ENCODE results near the gene SHLD2.
"Not testable (repeated sequence)": the region's sequence is repeated elsewhere in the genome, so short reads cannot be mapped to it uniquely, and the experiment has no call there.

Gene SHLD2

GRCh38 chr10:87211848-87212247 is 116.8 kb downstream of the SHLD2 start:
- not testable (repeated sequence) for DNase-seq (ENCODE audit: extremely low read depth in 1 of 2, low read depth in 1 of 2)

- DNase-seq (ENCODE audit: extremely low read depth in 1 of 2, low read depth in 1 of 2), result not testable (repeated sequence)
Observed at GRCh38 chr10:87213150-87213765, 118.3 kb downstream of the SHLD2 start.

GRCh38 chr10:87213806-87214205 is 118.8 kb downstream of the SHLD2 start:
- not testable (repeated sequence) for DNase-seq (ENCODE audit: extremely low read depth in 1 of 2, low read depth in 1 of 2)

GRCh38 chr10:87216120-87216519 is 121.1 kb downstream of the SHLD2 start:
- DNase-seq (ENCODE audit: extremely low read depth in 1 of 2, low read depth in 1 of 2), result not testable (repeated sequence)

- not testable (repeated sequence) for DNase-seq (ENCODE audit: extremely low read depth in 1 of 2, low read depth in 1 of 2)
Observed at GRCh38 chr10:87219370-87219769, 124.4 kb downstream of the SHLD2 start.

GRCh38 chr10:87222789-87223188 is 127.8 kb downstream of the SHLD2 start:
- DNase-seq (ENCODE audit: extremely low read depth in 1 of 2, low read depth in 1 of 2), result not testable (repeated sequence)

GRCh38 chr10:87225148-87225547 is 130.1 kb downstream of the SHLD2 start, which contains the start of gene NUTM2A:
TSS of gene NUTM2A (plus strand) at chr10:87225448. CDS start at chr10:87225831, 383 bp downstream.
- not testable (repeated sequence) for DNase-seq (ENCODE audit: extremely low read depth in 1 of 2, low read depth in 1 of 2)

- DNase-seq (ENCODE audit: extremely low read depth in 1 of 2, low read depth in 1 of 2), result not testable (repeated sequence)
Observed at GRCh38 chr10:87228247-87228646, 133.2 kb downstream of the SHLD2 start.

GRCh38 chr10:87229211-87229610 is 134.2 kb downstream of the SHLD2 start:
- DNase-seq (ENCODE audit: extremely low read depth in 1 of 2, low read depth in 1 of 2), result not testable (repeated sequence)

- not testable (repeated sequence) for DNase-seq (ENCODE audit: extremely low read depth in 1 of 2, low read depth in 1 of 2)
Observed at GRCh38 chr10:87234854-87235253, 139.8 kb downstream of the SHLD2 start.

- not testable (repeated sequence) for DNase-seq (ENCODE audit: extremely low read depth in 1 of 2, low read depth in 1 of 2)
Observed at GRCh38 chr10:87237244-87237643, 142.2 kb downstream of the SHLD2 start.

GRCh38 chr10:87239346-87239808 is 144.4 kb downstream of the SHLD2 start:
- DNase-seq (ENCODE audit: extremely low read depth in 1 of 2, low read depth in 1 of 2), result not testable (repeated sequence)
